ENCODE measurements around the gene SULT1E1.
A peak's percentile ranks its signal among the peaks of the same experiment; 100 is the strongest.
"Not testable (repeated sequence)": the region's sequence is repeated elsewhere in the genome, so short reads cannot be mapped to it uniquely, and the experiment has no call there.

The SULT1E1 gene

DNA sequence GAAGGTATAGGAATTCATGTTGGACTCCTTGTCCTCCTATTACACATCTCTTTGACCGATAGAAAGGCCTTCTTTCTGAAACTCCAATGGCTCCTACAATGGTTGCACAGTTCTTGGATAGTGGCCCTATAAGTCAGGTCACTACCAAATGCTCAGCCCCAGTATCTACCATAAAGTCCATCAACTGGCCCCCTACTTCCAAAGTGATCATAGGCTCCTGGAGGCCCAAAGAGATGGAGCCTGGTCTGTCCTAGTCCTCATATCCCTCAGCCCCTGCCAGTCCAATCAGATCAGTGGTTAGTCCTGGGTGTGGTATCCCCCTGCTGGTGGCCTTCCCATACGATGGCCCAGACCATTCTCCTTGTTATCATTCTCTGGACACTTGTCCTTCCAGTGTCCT, 30.3 kb downstream of the SULT1E1 start:
- no peak overlapping the region for H3K4me3 ChIP-seq (ENCODE audit: low read depth, low read length)
- no peak for DNase-seq (ENCODE audit: low read depth)
- TF ChIP-seq MYC (IDR thresholded peaks at IDR 0.05; ENCODE audit: low read depth, low read length) (no peak), POLR2A (IDR thresholded peaks at IDR 0.05; ENCODE audit: extremely low read depth, insufficient read length) (no peak), CTCF (IDR thresholded peaks at IDR 0.05; ENCODE audit: low read depth, low read length) (no peak)
- TF ChIP-seq, protein P1, sequence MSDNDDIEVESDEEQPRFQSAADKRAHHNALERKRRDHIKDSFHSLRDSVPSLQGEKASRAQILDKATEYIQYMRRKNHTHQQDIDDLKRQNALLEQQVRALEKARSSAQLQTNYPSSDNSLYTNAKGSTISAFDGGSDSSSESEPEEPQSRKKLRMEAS (IDR thresholded peaks at IDR 0.05; ENCODE audit: low read depth, low read length): no peak

- DNase-seq (ENCODE audit: low read depth): no peak
- TF ChIP-seq CTCF (IDR thresholded peaks at IDR 0.05; ENCODE audit: low read depth, low read length) (no peak), MYC (IDR thresholded peaks at IDR 0.05; ENCODE audit: low read depth, low read length) (no peak), POLR2A (IDR thresholded peaks at IDR 0.05; ENCODE audit: extremely low read depth, insufficient read length) (no peak)
- TF ChIP-seq, protein P1 (IDR thresholded peaks at IDR 0.05; ENCODE audit: low read depth, low read length): no peak
- H3K4me3 ChIP-seq (ENCODE audit: low read depth, low read length): no peak overlapping the region
Measured at GRCh38 chr4:69828828-69829227, 31.1 kb downstream of the SULT1E1 start.

- not testable (repeated sequence) for DNase-seq (ENCODE audit: low read depth); H3K4me3 ChIP-seq (ENCODE audit: low read depth, low read length)
Measured at GRCh38 chr4:69825056-69825455, 34.9 kb downstream of the SULT1E1 start.

DNA sequence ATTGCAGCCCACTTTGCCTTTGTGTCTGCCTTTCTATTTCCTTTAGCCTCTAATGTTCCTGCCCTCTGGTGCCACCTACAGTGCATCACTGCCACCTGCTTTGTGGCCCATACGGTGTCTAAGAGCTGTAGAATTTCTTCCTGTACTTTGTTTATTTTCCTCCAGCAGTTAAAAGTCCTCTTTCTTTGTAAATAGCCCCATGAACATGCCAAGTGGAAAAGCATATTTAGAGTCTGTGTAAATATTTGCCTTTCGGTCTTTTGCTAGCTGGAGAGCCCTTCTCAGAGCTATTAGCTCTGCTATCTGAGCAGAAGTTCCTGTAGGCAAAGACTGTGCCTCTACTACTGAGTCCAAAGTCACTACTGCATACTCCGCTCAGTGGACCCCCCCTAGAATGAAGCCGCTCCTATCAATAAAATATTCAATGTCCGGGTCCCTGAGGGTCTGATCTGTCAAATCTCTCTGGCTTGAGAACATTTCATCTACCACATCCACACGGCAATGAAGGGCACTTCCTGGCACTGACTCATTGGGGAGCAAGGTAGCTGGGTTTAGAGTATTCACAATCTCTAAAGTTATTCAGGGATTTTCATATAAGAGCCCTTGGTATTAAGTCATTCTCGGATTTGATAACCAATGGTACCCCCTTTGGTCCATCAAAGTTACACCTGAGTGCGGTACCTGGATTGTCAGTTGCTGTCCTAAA, 36.3 kb downstream of the SULT1E1 start:
- DNase-seq (ENCODE audit: low read depth): peak; percentile 41
- TF ChIP-seq, protein P1 (IDR thresholded peaks at IDR 0.05; ENCODE audit: low read depth, low read length): no peak
- TF ChIP-seq CTCF (IDR thresholded peaks at IDR 0.05; ENCODE audit: low read depth, low read length) (peak; percentile 52), MYC (IDR thresholded peaks at IDR 0.05; ENCODE audit: low read depth, low read length) (no peak), POLR2A (IDR thresholded peaks at IDR 0.05; ENCODE audit: extremely low read depth, insufficient read length) (no peak)
- H3K4me3 ChIP-seq (ENCODE audit: low read depth, low read length): no peak overlapping the region

- no peak overlapping the region for H3K4me3 ChIP-seq (ENCODE audit: low read depth, low read length)
- no peak for DNase-seq (ENCODE audit: low read depth)
- TF ChIP-seq, protein P1 (IDR thresholded peaks at IDR 0.05; ENCODE audit: low read depth, low read length): no peak
- no peak for TF ChIP-seq MYC (IDR thresholded peaks at IDR 0.05; ENCODE audit: low read depth, low read length)
- no peak for TF ChIP-seq POLR2A (IDR thresholded peaks at IDR 0.05; ENCODE audit: extremely low read depth, insufficient read length)
- no peak for TF ChIP-seq CTCF (IDR thresholded peaks at IDR 0.05; ENCODE audit: low read depth, low read length)
Measured at GRCh38 chr4:69823048-69823447, 36.9 kb downstream of the SULT1E1 start.

DNA sequence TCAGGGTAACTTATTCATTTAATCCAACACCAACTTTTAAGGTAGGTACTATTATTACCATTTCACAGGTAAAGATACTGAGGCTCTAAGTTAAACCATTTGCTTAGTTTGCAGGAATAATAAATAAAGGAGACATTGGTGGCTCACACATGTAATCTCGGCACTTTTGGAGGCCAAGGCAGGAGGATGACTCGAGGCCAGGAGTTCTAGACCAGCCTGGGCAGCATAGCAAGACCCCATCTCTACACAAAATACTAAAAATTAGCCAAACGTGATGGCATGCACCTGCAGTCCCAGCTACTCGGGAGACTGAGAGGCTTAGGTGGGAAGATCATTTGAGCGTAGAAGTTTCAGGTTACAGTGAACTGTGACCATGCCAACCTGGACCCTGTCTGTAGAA, 37.7 kb downstream of the SULT1E1 start:
- no peak for DNase-seq (ENCODE audit: low read depth)
- TF ChIP-seq POLR2A (IDR thresholded peaks at IDR 0.05; ENCODE audit: extremely low read depth, insufficient read length): no peak
- no peak for TF ChIP-seq MYC (IDR thresholded peaks at IDR 0.05; ENCODE audit: low read depth, low read length)
- TF ChIP-seq CTCF (IDR thresholded peaks at IDR 0.05; ENCODE audit: low read depth, low read length): no peak
- TF ChIP-seq, protein P1 (IDR thresholded peaks at IDR 0.05; ENCODE audit: low read depth, low read length): no peak
- H3K4me3 ChIP-seq (ENCODE audit: low read depth, low read length): no peak overlapping the region
